Lower leg skin (tissue), 4 donors: ENCODE measurements around the gene DNAAF1. TPM values are rescaled to one million over a fixed set of nuclear protein-coding genes. Genes with fewer than 3 reads are reported as not detected.

Experiments
- DNase-seq, 2 donors: peaks; one replicate each; pipeline ENCODE4 v3.0.0-alpha.2; 2019; ENCODE audit warnings: low spot score in 2 of 2
- H3K4me3 ChIP-seq: fragments of 200-600 bp; sonication (generic); 2 replicates; pipeline ENCODE4 v1.5.1; 2017; ENCODE audit warnings: mild to moderate bottlenecking, low read depth; ENCODE audit not compliant: poor library complexity, severe bottlenecking
- POLR2A ChIP-seq, 2 donors: fragments of 450-650 bp; IDR thresholded peaks; one replicate each; pipeline ENCODE4 v1.6.1; 2016 to 2017; ENCODE audit warnings: antibody characterized with exemption in 2 of 2, mild to moderate bottlenecking in 1 of 2, moderate library complexity in 1 of 2
- WGBS, 2 donors: methylation state at CpG; one replicate each; pipeline ENCODE4 v1.1.5; 2018; 5-methylcytosine and 5-hydroxymethylcytosine counted together
- intact Hi-C: fragments of 100-400 bp; cut with DNase I; formaldehyde crosslinking; loops from one replicate; pipeline ENCODE4 v1.15.0; 2023; ENCODE audit warnings: low total_unique reads
- total RNA-seq, 4 donors: library from RNA; depleted of rRNA; stranded (reverse); fragments of >200 nt; gene quantifications; one replicate each; pipeline ENCODE4 v1.1.0, GENCODE V29; 2016
- TF ChIP-seq, protein P1 (sequence below), 3 donors: fragments of 450-650 bp; IDR thresholded peaks; one replicate each; pipeline ENCODE4 v1.5.1; 2016; ENCODE audit warnings: antibody characterized with exemption in 3 of 3, mild to moderate bottlenecking in 3 of 3, moderate library complexity in 2 of 3

Gene DNAAF1
- total RNA-seq, 4 donors from 2014 or later: 0.71 to 1.0 TPM; not detected in 2

DNA sequence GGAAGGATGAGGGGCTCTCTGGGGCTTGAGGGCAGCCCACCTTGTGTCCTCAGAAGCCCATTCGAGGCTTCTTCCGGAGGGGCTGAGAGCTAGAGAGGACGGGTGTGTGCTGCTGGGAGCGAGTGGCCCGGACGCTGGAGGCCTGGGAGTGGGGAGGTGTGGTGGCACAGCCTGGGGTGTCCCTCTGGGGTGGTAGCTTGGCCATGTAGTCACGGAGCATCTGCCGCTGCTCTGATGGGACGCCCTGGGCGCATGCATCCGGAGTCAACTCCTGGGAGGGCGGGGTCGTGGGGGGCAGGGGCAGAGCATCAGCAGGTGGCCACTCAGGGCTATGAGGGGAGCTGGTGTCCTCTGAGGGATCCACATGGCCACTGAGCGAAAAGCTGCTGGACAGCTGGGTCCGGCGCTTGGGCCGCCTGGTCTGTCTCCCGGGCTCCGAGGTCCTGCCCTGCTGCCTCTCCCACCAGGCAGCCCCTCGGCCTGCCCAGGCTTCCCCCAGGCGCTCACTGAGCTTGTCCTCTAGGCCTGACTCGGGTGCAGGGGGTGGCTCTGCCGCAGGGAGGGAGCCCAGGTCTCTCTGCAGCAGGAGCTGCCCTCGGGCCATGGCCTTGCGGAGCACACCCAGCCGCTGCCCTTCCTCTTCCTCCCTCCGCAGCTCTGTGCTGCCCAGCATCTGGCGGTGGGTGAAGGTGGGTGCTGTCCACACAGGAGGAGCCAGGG, 33.9 kb downstream of the DNAAF1 start:
- DNase-seq: no peak
- WGBS, 2 donors: 89 to 97% methylated on average over 22 to 23 of the region's 28 CpGs
- H3K4me3 ChIP-seq: no peak overlapping the region
- intact Hi-C loops: loop anchor here (5.0 kb wide), 1 partner anchor 232 kb away; no protein-coding TSS in a partner anchor
- TF ChIP-seq POLR2A (IDR thresholded peaks at IDR 0.05): no peak
- TF ChIP-seq, protein P1, sequence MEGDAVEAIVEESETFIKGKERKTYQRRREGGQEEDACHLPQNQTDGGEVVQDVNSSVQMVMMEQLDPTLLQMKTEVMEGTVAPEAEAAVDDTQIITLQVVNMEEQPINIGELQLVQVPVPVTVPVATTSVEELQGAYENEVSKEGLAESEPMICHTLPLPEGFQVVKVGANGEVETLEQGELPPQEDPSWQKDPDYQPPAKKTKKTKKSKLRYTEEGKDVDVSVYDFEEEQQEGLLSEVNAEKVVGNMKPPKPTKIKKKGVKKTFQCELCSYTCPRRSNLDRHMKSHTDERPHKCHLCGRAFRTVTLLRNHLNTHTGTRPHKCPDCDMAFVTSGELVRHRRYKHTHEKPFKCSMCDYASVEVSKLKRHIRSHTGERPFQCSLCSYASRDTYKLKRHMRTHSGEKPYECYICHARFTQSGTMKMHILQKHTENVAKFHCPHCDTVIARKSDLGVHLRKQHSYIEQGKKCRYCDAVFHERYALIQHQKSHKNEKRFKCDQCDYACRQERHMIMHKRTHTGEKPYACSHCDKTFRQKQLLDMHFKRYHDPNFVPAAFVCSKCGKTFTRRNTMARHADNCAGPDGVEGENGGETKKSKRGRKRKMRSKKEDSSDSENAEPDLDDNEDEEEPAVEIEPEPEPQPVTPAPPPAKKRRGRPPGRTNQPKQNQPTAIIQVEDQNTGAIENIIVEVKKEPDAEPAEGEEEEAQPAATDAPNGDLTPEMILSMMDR (IDR thresholded peaks at IDR 0.05): no peak

DNA sequence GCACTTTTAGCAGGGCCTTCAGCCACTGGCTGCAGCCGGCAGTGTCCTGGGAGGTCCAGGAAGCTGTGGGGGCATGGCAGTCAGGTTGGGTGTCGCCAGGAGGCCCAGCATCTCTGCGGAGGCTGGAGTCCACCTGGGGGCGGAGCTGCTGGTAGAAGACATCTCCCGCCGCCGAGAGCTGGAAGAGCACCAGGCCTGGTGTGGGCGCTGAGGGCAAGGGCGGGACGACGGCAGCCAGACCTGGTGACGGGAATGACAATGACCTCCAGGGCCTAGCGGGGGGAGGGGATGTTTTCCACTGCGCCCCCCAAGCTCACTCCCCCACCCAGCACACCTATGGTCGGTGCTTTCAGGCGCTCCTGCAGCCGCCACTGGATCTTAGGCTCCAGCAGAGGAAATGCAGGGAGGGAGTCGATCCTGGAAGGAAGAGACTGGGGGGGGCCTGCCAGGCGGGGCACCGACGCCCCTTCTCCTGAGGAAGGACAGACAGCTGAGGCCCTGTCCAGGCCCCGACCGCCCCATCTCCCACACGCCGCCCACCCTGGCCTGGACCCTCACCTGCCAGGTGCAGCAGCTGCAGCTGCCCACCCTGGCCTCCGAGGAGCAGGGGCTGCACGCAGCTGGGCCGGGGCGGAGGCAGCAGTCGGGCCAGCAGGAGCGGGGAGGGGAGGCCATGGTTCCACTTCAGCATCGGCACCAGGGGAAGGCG, 34.7 kb downstream of the DNAAF1 start:
- TF ChIP-seq, protein P1 (IDR thresholded peaks at IDR 0.05): no peak
- TF ChIP-seq POLR2A (IDR thresholded peaks at IDR 0.05): no peak
- H3K4me3 ChIP-seq: no peak overlapping the region
- intact Hi-C loops: loop anchor here (5.0 to 10.0 kb wide), 2 partner anchors 232 to 355 kb away; no protein-coding TSS in a partner anchor
- DNase-seq: no peak
- WGBS, 2 donors: 73 to 89% methylated on average over 17 to 33 of the region's 33 CpGs

DNA sequence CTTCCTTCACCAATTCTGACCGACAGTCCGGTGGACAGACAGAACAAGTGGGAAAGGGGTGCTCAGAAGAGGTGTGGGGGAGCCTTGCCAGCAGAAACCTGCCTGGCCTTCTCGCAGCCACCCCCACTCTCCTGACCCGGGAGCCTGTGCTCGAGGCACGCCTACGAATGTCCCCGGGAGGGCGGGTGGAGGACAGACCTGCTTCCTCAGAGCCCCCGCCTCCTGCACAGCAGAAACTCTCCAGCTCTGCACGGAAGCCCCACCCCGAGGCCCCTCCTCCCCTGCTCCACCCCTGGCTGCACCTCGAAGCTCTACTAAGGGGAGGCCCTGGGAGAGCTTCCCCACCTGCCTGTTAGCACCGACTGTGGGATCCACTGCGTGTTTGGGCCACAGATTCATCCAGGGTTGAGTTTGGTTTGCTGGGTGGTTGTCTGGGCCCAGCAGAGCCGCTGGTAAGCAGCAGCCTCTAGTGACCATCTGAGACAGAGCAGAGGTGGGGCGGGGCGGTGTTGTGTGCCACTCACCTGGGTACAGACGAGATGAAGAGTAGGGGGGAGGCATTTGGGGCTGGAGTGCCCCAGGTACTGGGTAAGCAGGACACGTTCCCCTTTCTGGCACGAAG, 35.5 kb downstream of the DNAAF1 start:
- intact Hi-C loops: loop anchor here (10.0 kb wide), 1 partner anchor 356 kb away; no protein-coding TSS in a partner anchor
- WGBS, 2 donors: 69 to 70% methylated on average over 17 to 19 of the region's 21 CpGs
- DNase-seq: no peak
- no peak overlapping the region for H3K4me3 ChIP-seq
- TF ChIP-seq POLR2A (IDR thresholded peaks at IDR 0.05): no peak
- TF ChIP-seq, protein P1 (IDR thresholded peaks at IDR 0.05): no peak

DNA sequence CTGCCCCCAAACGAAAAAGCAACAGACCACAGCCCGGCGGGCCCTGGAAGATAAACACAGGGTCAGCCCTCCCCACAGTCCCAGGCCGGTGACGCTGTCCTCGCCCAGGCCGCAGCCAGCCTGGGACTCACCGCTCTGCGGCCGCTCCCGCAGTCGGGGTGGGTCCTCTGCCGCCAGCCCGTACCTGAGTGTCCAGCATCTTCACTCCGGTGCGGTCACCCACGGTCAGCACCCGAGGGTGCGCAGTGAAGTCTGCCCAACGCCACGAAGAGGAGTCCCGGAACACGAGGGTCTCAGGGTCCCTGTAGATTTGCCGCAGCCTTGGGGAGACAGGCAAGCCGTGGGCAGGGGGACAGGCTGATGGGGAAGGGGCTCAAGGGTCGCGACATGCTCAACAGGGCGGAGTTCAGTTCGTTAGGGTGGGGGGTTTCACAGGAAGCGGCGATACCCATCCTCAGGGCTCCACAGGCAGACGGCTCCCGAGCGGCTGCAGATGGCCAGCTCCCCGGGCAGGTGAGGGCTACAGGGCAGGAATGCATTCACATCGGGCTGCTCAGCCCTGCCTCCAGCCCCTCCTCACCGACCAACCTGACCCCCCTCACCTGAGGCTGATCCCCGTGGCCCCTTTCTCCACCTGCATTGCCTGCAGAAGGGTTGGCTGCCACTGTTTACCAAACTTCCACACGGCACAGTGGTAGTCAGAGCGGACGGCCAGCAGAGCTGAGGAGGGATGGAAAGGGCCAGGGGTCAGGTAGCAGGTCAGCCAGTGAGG, 36.2 kb downstream of the DNAAF1 start:
- 91 to 93% methylated on average over 33 to 41 of the region's 41 CpGs for WGBS, 2 donors
- intact Hi-C loops: loop anchor here (10.0 kb wide), 1 partner anchor 357 kb away; no protein-coding TSS in a partner anchor
- no peak overlapping the region for H3K4me3 ChIP-seq
- DNase-seq: no peak
- TF ChIP-seq POLR2A (IDR thresholded peaks at IDR 0.05): no peak
- TF ChIP-seq, protein P1 (IDR thresholded peaks at IDR 0.05): no peak

DNA sequence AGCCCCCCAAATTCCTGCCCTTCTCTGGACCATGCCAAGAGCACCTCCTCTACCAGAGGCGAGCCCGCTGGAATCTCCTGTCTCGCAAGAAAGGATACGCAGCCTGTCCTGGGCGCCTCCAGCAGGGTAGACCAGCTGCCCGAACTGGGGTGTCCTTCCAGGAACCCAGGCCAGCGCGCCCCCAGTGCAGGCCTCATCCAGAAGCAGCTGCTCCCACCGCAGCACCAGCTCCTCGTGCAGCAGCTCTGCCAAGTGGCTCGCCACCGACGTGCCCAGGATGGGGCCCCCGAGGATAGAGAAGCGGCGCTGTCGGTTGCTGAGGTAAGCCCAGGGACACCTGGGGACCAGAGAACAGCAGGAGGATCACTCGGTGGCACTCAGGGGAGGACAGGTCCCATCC, 37.0 kb downstream of the DNAAF1 start:
- no peak overlapping the region for H3K4me3 ChIP-seq
- WGBS, 2 donors: 94 to 96% methylated on average over 12 to 16 of the region's 18 CpGs
- TF ChIP-seq, protein P1 (IDR thresholded peaks at IDR 0.05): no peak
- no peak for TF ChIP-seq POLR2A (IDR thresholded peaks at IDR 0.05)
- no peak for DNase-seq
- intact Hi-C loops: loop anchor here (10.0 kb wide), 1 partner anchor 357 kb away; no protein-coding TSS in a partner anchor
